ENCODE measurements around the gene TMEM119. TPM values are rescaled to one million over a fixed set of nuclear protein-coding genes. Genes with fewer than 3 reads are reported as not detected.
"Not testable (repeated sequence)": the region's sequence is repeated elsewhere in the genome, so short reads cannot be mapped to it uniquely, and the experiment has no call there.

The TMEM119 gene
- polyA plus RNA-seq, 4 donors = 0.67 to 12.3 (median 6.0) TPM

- H3K4me1 ChIP-seq (ENCODE audit: control insufficient read depth in 3 of 3, insufficient read depth in 2 of 3, low read depth in 1 of 3, low read length in 2 of 3) = peaks cover 6 to 18% (median 12%) of the 10 kb centered on the region in 3 donors
- peaks cover 6 to 25% (median 9%) of the 10 kb centered on the region in 3 donors for H3K36me3 ChIP-seq (ENCODE audit: control insufficient read depth in 3 of 3, insufficient read depth in 2 of 3, low read depth in 1 of 3, low read length in 3 of 3)
- DNase-seq (peak; percentile 93 to 95), FAIRE-seq (no peak)
- H3K9me3 ChIP-seq (ENCODE audit: control insufficient read depth in 2 of 2, insufficient read depth in 1 of 2, low read depth in 1 of 2, low read length in 1 of 2) = no peaks in the 10 kb centered on the region
- H3K27me3 ChIP-seq (ENCODE audit: control insufficient read depth in 3 of 3, insufficient read depth in 3 of 3, low read length in 3 of 3) = no peaks in the 10 kb centered on the region
- peak within 1 kb of the TSS; percentile 43 to 96 (median 87) for H3K27ac ChIP-seq (ENCODE audit: low read depth in 1 of 3, low read length in 2 of 3)
- WGBS, 3 donors = 0 to 1% (median 0%) methylated on average over 57 of the region's 57 CpGs
- peak within 1 kb of the TSS; percentile 84 to 95 (median 86) for H3K4me3 ChIP-seq (ENCODE audit: low read depth in 1 of 3, low read length in 3 of 3)
Observed at GRCh38 chr12:108560752-108561719, 36.8 kb downstream of the TMEM119 start, which contains the start of gene SART3. TSS of gene SART3 (minus strand) at chr12:108561173. CDS start at chr12:108561154, 19 bp downstream.

- no peaks in the 10 kb centered on the region for H3K9me3 ChIP-seq (ENCODE audit: control insufficient read depth in 2 of 2, insufficient read depth in 1 of 2, low read depth in 1 of 2, low read length in 1 of 2)
- peak; percentile 37 to 76 for DNase-seq
- H3K36me3 ChIP-seq (ENCODE audit: control insufficient read depth in 3 of 3, insufficient read depth in 2 of 3, low read depth in 1 of 3, low read length in 3 of 3) = peaks cover 6 to 21% (median 9%) of the 10 kb centered on the region in 3 donors
- no peak for FAIRE-seq
- H3K4me1 ChIP-seq (ENCODE audit: control insufficient read depth in 3 of 3, insufficient read depth in 2 of 3, low read depth in 1 of 3, low read length in 2 of 3) = peaks cover 6 to 18% (median 10%) of the 10 kb centered on the region in 3 donors
- H3K27me3 ChIP-seq (ENCODE audit: control insufficient read depth in 3 of 3, insufficient read depth in 3 of 3, low read length in 3 of 3) = no peaks in the 10 kb centered on the region
- H3K4me3 ChIP-seq (ENCODE audit: low read depth in 1 of 3, low read length in 3 of 3) = peak overlapping the region; percentile 84 to 95 (median 86)
- peak overlapping the region; percentile 43 to 96 (median 87) for H3K27ac ChIP-seq (ENCODE audit: low read depth in 1 of 3, low read length in 2 of 3)
- WGBS, 3 donors = 0 to 2% (median 1%) methylated on average over 12 of the region's 12 CpGs
Observed at GRCh38 chr12:108560321-108560721, 37.6 kb downstream of the TMEM119 start.

- Histone ChIP-seq H3K27ac (ENCODE audit: low read depth in 1 of 3, low read length in 2 of 3) (peak overlapping the region in 2 of 3 donors; percentile 23 to 87), H3K9me3 (ENCODE audit: control insufficient read depth in 2 of 2, insufficient read depth in 1 of 2, low read depth in 1 of 2, low read length in 1 of 2) (no peaks in the 10 kb centered on the region), H3K36me3 (ENCODE audit: control insufficient read depth in 3 of 3, insufficient read depth in 2 of 3, low read depth in 1 of 3, low read length in 3 of 3) (peaks cover 3 to 16% (median 4%) of the 10 kb centered on the region in 3 donors), H3K27me3 (ENCODE audit: control insufficient read depth in 3 of 3, insufficient read depth in 3 of 3, low read length in 3 of 3) (no peaks in the 10 kb centered on the region), H3K4me1 (ENCODE audit: control insufficient read depth in 3 of 3, insufficient read depth in 2 of 3, low read depth in 1 of 3, low read length in 2 of 3) (peaks cover 6 to 18% (median 10%) of the 10 kb centered on the region in 3 donors), H3K4me3 (ENCODE audit: low read depth in 1 of 3, low read length in 3 of 3) (peak overlapping the region in 2 of 3 donors; percentile 84 to 86)
- FAIRE-seq (no peak), DNase-seq (no peak)
- WGBS, 3 donors = 18 to 42% (median 20%) methylated on average over 3 of the region's 3 CpGs
Observed at GRCh38 chr12:108559748-108560147, 38.1 kb downstream of the TMEM119 start.

- Histone ChIP-seq H3K4me3 (ENCODE audit: low read depth in 1 of 3, low read length in 3 of 3) (peak overlapping the region in 1 of 3 donors; percentile 84), H3K9me3 (ENCODE audit: control insufficient read depth in 2 of 2, insufficient read depth in 1 of 2, low read depth in 1 of 2, low read length in 1 of 2) (no peaks in the 10 kb centered on the region), H3K4me1 (ENCODE audit: control insufficient read depth in 3 of 3, insufficient read depth in 2 of 3, low read depth in 1 of 3, low read length in 2 of 3) (peaks cover 6 to 18% (median 10%) of the 10 kb centered on the region in 3 donors), H3K27ac (ENCODE audit: low read depth in 1 of 3, low read length in 2 of 3) (no peak overlapping the region), H3K36me3 (ENCODE audit: control insufficient read depth in 3 of 3, insufficient read depth in 2 of 3, low read depth in 1 of 3, low read length in 3 of 3) (peaks cover 2 to 15% (median 3%) of the 10 kb centered on the region in 3 donors), H3K27me3 (ENCODE audit: control insufficient read depth in 3 of 3, insufficient read depth in 3 of 3, low read length in 3 of 3) (no peaks in the 10 kb centered on the region)
- DNase-seq (no peak), FAIRE-seq (no peak)
- WGBS, 3 donors = 72 to 83% (median 72%) methylated on average over 13 to 14 of the region's 14 CpGs
Observed at GRCh38 chr12:108559007-108559655, 38.8 kb downstream of the TMEM119 start.

- H3K9me3 ChIP-seq (ENCODE audit: control insufficient read depth in 2 of 2, insufficient read depth in 1 of 2, low read depth in 1 of 2, low read length in 1 of 2); H3K27me3 ChIP-seq (ENCODE audit: control insufficient read depth in 3 of 3, insufficient read depth in 3 of 3, low read length in 3 of 3); H3K4me3 ChIP-seq (ENCODE audit: low read depth in 1 of 3, low read length in 3 of 3); DNase-seq; FAIRE-seq; H3K27ac ChIP-seq (ENCODE audit: low read depth in 1 of 3, low read length in 2 of 3): not testable (repeated sequence)
- H3K36me3 ChIP-seq (ENCODE audit: control insufficient read depth in 3 of 3, insufficient read depth in 2 of 3, low read depth in 1 of 3, low read length in 3 of 3) = peaks cover 2 to 19% (median 3%) of the 10 kb centered on the region in 3 donors
- 89 to 92% (median 90%) methylated on average over 9 of the region's 9 CpGs for WGBS, 3 donors
- peaks cover 6 to 13% (median 9%) of the 10 kb centered on the region in 3 donors for H3K4me1 ChIP-seq (ENCODE audit: control insufficient read depth in 3 of 3, insufficient read depth in 2 of 3, low read depth in 1 of 3, low read length in 2 of 3)
Observed at GRCh38 chr12:108555383-108555782, 42.5 kb downstream of the TMEM119 start.

- no peak overlapping the region for H3K27ac ChIP-seq (ENCODE audit: low read depth in 1 of 3, low read length in 2 of 3)
- peaks cover 0 to 7% (median 5%) of the 10 kb centered on the region in 3 donors for H3K4me1 ChIP-seq (ENCODE audit: control insufficient read depth in 3 of 3, insufficient read depth in 2 of 3, low read depth in 1 of 3, low read length in 2 of 3)
- no peaks in the 10 kb centered on the region for H3K27me3 ChIP-seq (ENCODE audit: control insufficient read depth in 3 of 3, insufficient read depth in 3 of 3, low read length in 3 of 3)
- WGBS, 3 donors = 90 to 94% (median 93%) methylated on average over 5 of the region's 5 CpGs
- no peak for DNase-seq
- peaks cover 2 to 25% (median 5%) of the 10 kb centered on the region in 3 donors for H3K36me3 ChIP-seq (ENCODE audit: control insufficient read depth in 3 of 3, insufficient read depth in 2 of 3, low read depth in 1 of 3, low read length in 3 of 3)
- FAIRE-seq = no peak
- H3K4me3 ChIP-seq (ENCODE audit: low read depth in 1 of 3, low read length in 3 of 3) = no peak overlapping the region
- no peaks in the 10 kb centered on the region for H3K9me3 ChIP-seq (ENCODE audit: control insufficient read depth in 2 of 2, insufficient read depth in 1 of 2, low read depth in 1 of 2, low read length in 1 of 2)
Observed at GRCh38 chr12:108553799-108554198, 44.1 kb downstream of the TMEM119 start.

- H3K4me1 ChIP-seq (ENCODE audit: control insufficient read depth in 3 of 3, insufficient read depth in 2 of 3, low read depth in 1 of 3, low read length in 2 of 3) = peaks cover 0 to 4% (median 0%) of the 10 kb centered on the region in 3 donors
- H3K9me3 ChIP-seq (ENCODE audit: control insufficient read depth in 2 of 2, insufficient read depth in 1 of 2, low read depth in 1 of 2, low read length in 1 of 2) = no peaks in the 10 kb centered on the region
- no peak for DNase-seq
- H3K27ac ChIP-seq (ENCODE audit: low read depth in 1 of 3, low read length in 2 of 3) = no peak overlapping the region
- WGBS, 3 donors = 68 to 83% (median 73%) methylated on average over 5 of the region's 5 CpGs
- no peak overlapping the region for H3K4me3 ChIP-seq (ENCODE audit: low read depth in 1 of 3, low read length in 3 of 3)
- FAIRE-seq = no peak
- H3K36me3 ChIP-seq (ENCODE audit: control insufficient read depth in 3 of 3, insufficient read depth in 2 of 3, low read depth in 1 of 3, low read length in 3 of 3) = peaks cover 8 to 22% (median 10%) of the 10 kb centered on the region in 3 donors
- no peaks in the 10 kb centered on the region for H3K27me3 ChIP-seq (ENCODE audit: control insufficient read depth in 3 of 3, insufficient read depth in 3 of 3, low read length in 3 of 3)
Observed at GRCh38 chr12:108551535-108551934, 46.3 kb downstream of the TMEM119 start.

- Histone ChIP-seq H3K27ac (ENCODE audit: low read depth in 1 of 3, low read length in 2 of 3) (no peak overlapping the region), H3K4me3 (ENCODE audit: low read depth in 1 of 3, low read length in 3 of 3) (no peak overlapping the region), H3K27me3 (ENCODE audit: control insufficient read depth in 3 of 3, insufficient read depth in 3 of 3, low read length in 3 of 3) (no peaks in the 10 kb centered on the region), H3K36me3 (ENCODE audit: control insufficient read depth in 3 of 3, insufficient read depth in 2 of 3, low read depth in 1 of 3, low read length in 3 of 3) (peaks cover 21 to 37% (median 21%) of the 10 kb centered on the region in 3 donors), H3K9me3 (ENCODE audit: control insufficient read depth in 2 of 2, insufficient read depth in 1 of 2, low read depth in 1 of 2, low read length in 1 of 2) (no peaks in the 10 kb centered on the region), H3K4me1 (ENCODE audit: control insufficient read depth in 3 of 3, insufficient read depth in 2 of 3, low read depth in 1 of 3, low read length in 2 of 3) (peaks cover 0 to 4% (median 0%) of the 10 kb centered on the region in 3 donors)
- DNase-seq (no peak), FAIRE-seq (no peak)
- 60 to 64% (median 61%) methylated on average over 7 of the region's 7 CpGs for WGBS, 3 donors
Observed at GRCh38 chr12:108548954-108549521, 48.8 kb downstream of the TMEM119 start.

All from small intestine (tissue), 7 donors.